ENCODE data around the gene RNF217.
"Not testable (repeated sequence)": the region's sequence is repeated elsewhere in the genome, so short reads cannot be mapped to it uniquely, and the experiment has no call there.

Gene RNF217

DNA sequence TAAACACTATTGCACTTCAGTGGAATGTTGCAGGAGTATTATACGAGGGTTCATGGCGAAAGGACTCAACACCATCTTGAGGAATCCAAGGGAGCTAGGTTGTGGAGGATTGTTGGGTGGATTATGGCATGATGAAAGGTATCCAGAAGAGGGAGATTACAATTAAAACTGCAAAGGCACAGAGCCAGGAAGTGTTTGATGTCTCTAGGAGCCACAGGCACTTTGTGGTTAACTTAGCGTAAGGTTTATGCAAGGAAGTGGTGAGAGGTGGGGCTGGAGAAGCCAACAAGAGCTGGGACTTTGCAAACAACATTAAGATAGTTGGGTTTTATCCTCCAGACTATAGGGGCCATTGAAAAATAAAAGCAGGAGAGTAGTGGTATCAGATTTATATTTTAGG, 104.7 kb downstream of the RNF217 start:
- Histone ChIP-seq H3K27me3 (ENCODE audit: control insufficient read depth, insufficient read depth, low read length) (no peaks in the 10 kb centered on the region), H3K27ac (no peak overlapping the region), H2AFZ (no peak overlapping the region), H3K4me1 (peaks cover 7% of the 10 kb centered on the region), H3K36me3 (ENCODE audit: control insufficient read depth, insufficient read depth, low read length) (no peaks in the 10 kb centered on the region), H3K4me3 (ENCODE audit: low read depth, low read length) (no peak overlapping the region), H3K79me2 (peaks cover 23% of the 10 kb centered on the region), H3K9ac (no peak overlapping the region), H3K9me3 (ENCODE audit: control insufficient read depth, low read length) (no peaks in the 10 kb centered on the region), H3K4me2 (ENCODE audit: low read length) (peak overlapping the region; percentile 15)
- TF ChIP-seq, protein P1, sequence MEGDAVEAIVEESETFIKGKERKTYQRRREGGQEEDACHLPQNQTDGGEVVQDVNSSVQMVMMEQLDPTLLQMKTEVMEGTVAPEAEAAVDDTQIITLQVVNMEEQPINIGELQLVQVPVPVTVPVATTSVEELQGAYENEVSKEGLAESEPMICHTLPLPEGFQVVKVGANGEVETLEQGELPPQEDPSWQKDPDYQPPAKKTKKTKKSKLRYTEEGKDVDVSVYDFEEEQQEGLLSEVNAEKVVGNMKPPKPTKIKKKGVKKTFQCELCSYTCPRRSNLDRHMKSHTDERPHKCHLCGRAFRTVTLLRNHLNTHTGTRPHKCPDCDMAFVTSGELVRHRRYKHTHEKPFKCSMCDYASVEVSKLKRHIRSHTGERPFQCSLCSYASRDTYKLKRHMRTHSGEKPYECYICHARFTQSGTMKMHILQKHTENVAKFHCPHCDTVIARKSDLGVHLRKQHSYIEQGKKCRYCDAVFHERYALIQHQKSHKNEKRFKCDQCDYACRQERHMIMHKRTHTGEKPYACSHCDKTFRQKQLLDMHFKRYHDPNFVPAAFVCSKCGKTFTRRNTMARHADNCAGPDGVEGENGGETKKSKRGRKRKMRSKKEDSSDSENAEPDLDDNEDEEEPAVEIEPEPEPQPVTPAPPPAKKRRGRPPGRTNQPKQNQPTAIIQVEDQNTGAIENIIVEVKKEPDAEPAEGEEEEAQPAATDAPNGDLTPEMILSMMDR (IDR thresholded peaks at IDR 0.05) = no peak

- Histone ChIP-seq H3K9ac (no peak overlapping the region), H3K36me3 (ENCODE audit: control insufficient read depth, insufficient read depth, low read length) (no peaks in the 10 kb centered on the region), H3K9me3 (ENCODE audit: control insufficient read depth, low read length) (no peaks in the 10 kb centered on the region), H3K27ac (no peak overlapping the region), H3K4me1 (peaks cover 7% of the 10 kb centered on the region), H3K27me3 (ENCODE audit: control insufficient read depth, insufficient read depth, low read length) (no peaks in the 10 kb centered on the region), H3K4me3 (ENCODE audit: low read depth, low read length) (no peak overlapping the region), H3K4me2 (ENCODE audit: low read length) (no peak overlapping the region), H2AFZ (no peak overlapping the region), H3K79me2 (peaks cover 22% of the 10 kb centered on the region)
- TF ChIP-seq, protein P1 (IDR thresholded peaks at IDR 0.05) = no peak
Observed at GRCh38 chr6:125067552-125067951, 105.3 kb downstream of the RNF217 start.

GRCh38 chr6:125073071-125073470, 110.8 kb downstream of the RNF217 start:
- H3K79me2 ChIP-seq = peaks cover 14% of the 10 kb centered on the region
- H3K9me3 ChIP-seq (ENCODE audit: control insufficient read depth, low read length) = peaks cover 2% of the 10 kb centered on the region
- no peak overlapping the region for H2AFZ ChIP-seq
- H3K27me3 ChIP-seq (ENCODE audit: control insufficient read depth, insufficient read depth, low read length) = no peaks in the 10 kb centered on the region
- H3K27ac ChIP-seq = no peak overlapping the region
- no peaks in the 10 kb centered on the region for H3K36me3 ChIP-seq (ENCODE audit: control insufficient read depth, insufficient read depth, low read length)
- H3K4me1 ChIP-seq = peaks cover 4% of the 10 kb centered on the region
- H3K4me2 ChIP-seq (ENCODE audit: low read length) = no peak overlapping the region
- no peak overlapping the region for H3K4me3 ChIP-seq (ENCODE audit: low read depth, low read length)
- H3K9ac ChIP-seq = no peak overlapping the region
- TF ChIP-seq, protein P1 (IDR thresholded peaks at IDR 0.05) = no peak

GRCh38 chr6:125074120-125074519, 111.9 kb downstream of the RNF217 start:
- Histone ChIP-seq H3K4me2 (ENCODE audit: low read length) (no peak overlapping the region), H3K4me3 (ENCODE audit: low read depth, low read length) (no peak overlapping the region), H3K27ac (no peak overlapping the region), H3K36me3 (ENCODE audit: control insufficient read depth, insufficient read depth, low read length) (no peaks in the 10 kb centered on the region), H3K9ac (no peak overlapping the region), H3K79me2 (peaks cover 12% of the 10 kb centered on the region), H2AFZ (no peak overlapping the region), H3K9me3 (ENCODE audit: control insufficient read depth, low read length) (peaks cover 2% of the 10 kb centered on the region), H3K27me3 (ENCODE audit: control insufficient read depth, insufficient read depth, low read length) (no peaks in the 10 kb centered on the region), H3K4me1 (peaks cover 7% of the 10 kb centered on the region)
- TF ChIP-seq, protein P1 (IDR thresholded peaks at IDR 0.05) = no peak

DNA sequence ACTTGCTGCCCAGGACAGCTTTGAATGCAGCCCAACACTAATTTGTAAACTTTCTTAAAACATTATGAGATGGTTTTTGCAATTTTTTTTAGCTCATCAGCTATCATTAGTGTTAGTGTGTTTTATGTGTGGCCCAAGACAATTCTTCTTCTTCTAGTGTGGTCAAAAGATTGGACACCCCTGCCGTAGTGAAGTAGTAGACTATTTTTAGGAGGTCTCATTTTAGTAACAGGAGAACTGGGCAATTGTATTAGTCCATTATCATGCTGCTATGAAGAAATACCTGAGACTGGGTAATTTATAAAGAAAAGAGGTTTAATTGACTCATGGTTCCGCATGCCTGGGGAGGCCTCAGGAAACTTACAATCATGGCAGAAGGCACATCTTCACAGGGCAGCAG, 112.8 kb downstream of the RNF217 start:
- not testable (repeated sequence) for H3K27me3 ChIP-seq (ENCODE audit: control insufficient read depth, insufficient read depth, low read length); H3K9me3 ChIP-seq (ENCODE audit: control insufficient read depth, low read length); H3K27ac ChIP-seq; H3K79me2 ChIP-seq; H3K4me2 ChIP-seq (ENCODE audit: low read length); H2AFZ ChIP-seq; H3K36me3 ChIP-seq (ENCODE audit: control insufficient read depth, insufficient read depth, low read length); H3K4me1 ChIP-seq; H3K9ac ChIP-seq; H3K4me3 ChIP-seq (ENCODE audit: low read depth, low read length)
